Fibroblast of pulmonary artery (primary cell): Measurements from ENCODE around the gene RAMP2.

Experiments
- DNase-seq: peaks from one replicate; pipeline ENCODE4 v3.0.0-alpha.2; 2010; ENCODE audit warnings: low read depth
- H3K4me3 ChIP-seq: replicated peaks from 2 replicates; pipeline ENCODE4 v1.5.1; 2011; ENCODE audit warnings: low read depth, mild to moderate bottlenecking, control low read depth, low read length, moderate library complexity
- CTCF ChIP-seq: IDR thresholded peaks from 2 replicates; pipeline ENCODE4 v1.5.1; 2011; ENCODE audit warnings: mild to moderate bottlenecking, control low read depth, low read length, inconsistent platforms; ENCODE audit errors: missing control alignments

The RAMP2 gene

GRCh38 chr17:42784811-42785592 lies 24.0 kb downstream of the RAMP2 start:
- no peak for DNase-seq
- TF ChIP-seq CTCF: no peak
- no peak overlapping the region for H3K4me3 ChIP-seq

DNA sequence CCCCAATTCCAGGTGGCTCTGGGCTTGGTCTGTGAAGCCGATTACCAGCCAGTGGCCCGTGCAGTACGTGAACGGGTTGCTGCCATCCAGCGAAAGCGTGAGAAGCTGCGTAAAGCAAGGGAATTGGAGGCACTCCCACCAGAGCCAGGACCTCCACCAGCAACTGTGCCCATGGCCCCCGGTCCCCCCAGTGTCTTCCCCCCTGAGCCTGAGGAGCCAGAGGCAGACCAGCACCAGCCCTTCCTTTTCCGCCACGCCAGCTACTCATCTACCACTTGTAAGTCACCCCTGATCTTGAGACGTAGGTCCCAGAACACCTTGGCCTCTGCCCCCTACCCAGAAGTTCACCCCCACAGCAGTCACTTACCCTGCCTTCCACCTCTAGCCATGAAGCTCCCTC lies 26.2 kb downstream of the RAMP2 start:
- TF ChIP-seq CTCF: no peak
- DNase-seq: no peak
- H3K4me3 ChIP-seq: no peak overlapping the region

DNA sequence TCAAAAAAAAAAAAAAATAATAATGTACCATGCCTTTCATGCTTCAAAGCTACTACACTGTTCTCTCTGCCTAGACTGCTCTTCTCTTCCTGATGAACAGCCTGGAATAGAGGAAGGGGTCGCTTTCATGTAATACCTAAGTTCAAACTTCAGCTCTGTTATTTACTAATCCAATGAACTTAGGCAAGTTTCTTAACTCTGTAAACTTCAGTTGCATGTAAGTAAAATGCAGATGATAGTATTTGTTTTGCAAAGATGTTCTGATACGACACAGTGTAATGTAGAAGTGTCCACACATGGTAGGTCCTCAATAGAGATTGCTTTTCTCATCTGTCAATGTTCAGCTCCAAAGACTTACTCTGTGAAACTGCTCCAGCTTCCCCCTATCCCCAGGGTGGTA lies 30.9 kb downstream of the RAMP2 start:
- no peak overlapping the region for H3K4me3 ChIP-seq
- no peak for TF ChIP-seq CTCF
- DNase-seq: no peak

- no peak for TF ChIP-seq CTCF
- no peak for DNase-seq
- no peak overlapping the region for H3K4me3 ChIP-seq
These were observed 31.5 kb downstream of the RAMP2 start for GRCh38 chr17:42792545-42792944.

GRCh38 chr17:42795061-42795460 lies 34.0 kb downstream of the RAMP2 start:
- no peak overlapping the region for H3K4me3 ChIP-seq
- no peak for TF ChIP-seq CTCF
- DNase-seq: no peak

- H3K4me3 ChIP-seq: no peak overlapping the region
These were observed 34.4 kb downstream of the RAMP2 start for GRCh38 chr17:42795465-42795864.

More at GRCh38 chr17:42795465-42795864, 34.4 kb downstream of the RAMP2 start:
- no peak for TF ChIP-seq CTCF
- no peak for DNase-seq
